MCF 10A (cell line): Measurements from ENCODE around the gene FASTK. TPM values are rescaled to one million over a fixed set of nuclear protein-coding genes. Genes with fewer than 3 reads are reported as not detected.
A peak's percentile ranks its signal among the peaks of the same experiment; 100 is the strongest.

Experiments used
- BruUV-seq: library from RNA; stranded (reverse); fragments of 400-500 nt; replicated peaks from 2 replicates; lab custom pipeline; 2021; lab: Mats Ljungman, UMichigan
- CTCF ChIA-PET: fragments of 300-600 bp; sonication (Branson Sonifier 250); formaldehyde crosslinking; extraction: SDS; loops from one replicate; lab custom pipeline; 2021; ENCODE audit warnings: antibody characterized with exemption, inconsistent platforms; lab: Yijun Ruan, JAX
- POLR2A ChIA-PET: fragments of 300-600, 350-650 bp; sonication (Branson Sonifier 250); formaldehyde crosslinking; extraction: SDS; loops from one replicate; lab custom pipeline; 2020; ENCODE audit warnings: antibody characterized with exemption, inconsistent platforms; lab: Yijun Ruan, JAX
- DNase-seq: peaks from one replicate; pipeline ENCODE4 v3.0.0-alpha.2; 2018; ENCODE audit not compliant: unreplicated experiment
- H3K27ac Mint-ChIP-seq: one replicate; pipeline ENCODE4 v1.8.0; 2022; ENCODE audit warnings: mild to moderate bottlenecking, low read depth, mixed read lengths; ENCODE audit not compliant: unreplicated experiment
- H3K27me3 Mint-ChIP-seq: one replicate; pipeline ENCODE4 v1.8.0; 2022; ENCODE audit warnings: mixed read lengths; ENCODE audit not compliant: insufficient read depth, unreplicated experiment
- H3K36me3 Mint-ChIP-seq: one replicate; pipeline ENCODE4 v1.8.0; 2022; ENCODE audit warnings: mild to moderate bottlenecking, moderate library complexity, mixed read lengths; ENCODE audit not compliant: insufficient read depth, unreplicated experiment
- H3K4me1 Mint-ChIP-seq: one replicate; pipeline ENCODE4 v1.8.0; 2022; ENCODE audit warnings: mixed read lengths; ENCODE audit not compliant: insufficient read depth, unreplicated experiment
- H3K4me3 Mint-ChIP-seq: one replicate; pipeline ENCODE4 v1.8.0; 2022; ENCODE audit warnings: mild to moderate bottlenecking, moderate library complexity, mixed read lengths; ENCODE audit not compliant: unreplicated experiment
- H3K9me3 Mint-ChIP-seq: one replicate; pipeline ENCODE4 v1.8.0; 2022; ENCODE audit warnings: mixed read lengths; ENCODE audit not compliant: unreplicated experiment
- CTCF ChIP-seq: fragments of 200-600 bp; IDR thresholded peaks from one replicate; pipeline ENCODE4 v1.8.0; 2022; ENCODE audit warnings: antibody characterized with exemption, mild to moderate bottlenecking; ENCODE audit not compliant: unreplicated experiment
- intact Hi-C: fragments of 100-400 bp; cut with micrococcal nuclease; formaldehyde crosslinking; loops from 2 replicates; pipeline ENCODE4 v1.14.1; 2022
- total RNA-seq: library from RNA; stranded (reverse); gene quantifications from 2 replicates; pipeline ENCODE4 v1.2.3, GENCODE V29; 2022

The FASTK gene
- total RNA-seq, 1 experiment from 2014 or later = 79.3 TPM

DNA sequence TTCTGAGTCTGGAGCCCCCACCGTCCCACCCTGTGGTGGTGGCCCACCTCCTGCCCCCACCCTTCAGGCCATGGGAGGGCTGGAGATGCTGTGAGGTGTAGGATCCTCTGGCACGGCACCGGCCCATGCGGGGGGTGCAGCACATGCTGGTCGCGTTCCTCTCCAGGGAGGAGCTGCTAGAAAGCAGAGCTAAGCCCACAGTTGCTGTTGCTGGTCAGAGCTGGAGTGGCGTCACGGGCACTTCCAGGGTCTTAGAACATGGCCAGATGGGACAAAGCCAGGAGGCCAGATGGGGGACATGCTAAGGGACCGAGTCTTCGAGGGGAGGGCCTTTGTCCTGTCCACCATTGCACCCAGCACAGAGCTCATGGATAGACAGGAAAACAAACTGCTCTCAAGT, 27.3 kb upstream of the FASTK start:
- Mint-ChIP-seq H3K27me3 (no peaks in the 10 kb centered on the region), H3K36me3 (peaks cover 13% of the 10 kb centered on the region), H3K27ac (no peak overlapping the region), H3K4me3 (no peak overlapping the region), H3K4me1 (peaks cover 19% of the 10 kb centered on the region), H3K9me3 (no peaks in the 10 kb centered on the region)
- POLR2A ChIA-PET = interaction anchor here (0.7 to 1.7 kb wide), 2 partner anchors 8 to 106 kb away, joined by 3 to 6 read pairs; no protein-coding TSS in a partner anchor
- no TSS peak for BruUV-seq
- CTCF ChIA-PET = interaction anchor here (0.6 to 15.6 kb wide), 8 partner anchors 8 to 1835 kb away, joined by 3 to 315 read pairs (median 4); partner anchors contain the start of genes AGAP3 and TMUB1
- no peak for DNase-seq
- intact Hi-C loops = no loop called here
- TF ChIP-seq CTCF = no peak

- no peaks in the 10 kb centered on the region for H3K9me3 Mint-ChIP-seq
- BruUV-seq = no TSS peak
- intact Hi-C loops = no loop called here
- TF ChIP-seq CTCF = no peak
- ChIA-PET CTCF (interaction anchor here (1.0 to 15.6 kb wide), 3 partner anchors 7 to 67 kb away, joined by 3 to 315 read pairs (median 45); partner anchors contain the start of genes AGAP3 and TMUB1), POLR2A (interaction anchor here (1.3 kb wide), 2 partner anchors 9 to 13 kb away, joined by 3 to 5 read pairs; no protein-coding TSS in a partner anchor)
- DNase-seq = no peak
- no peak overlapping the region for H3K4me3 Mint-ChIP-seq
- H3K4me1 Mint-ChIP-seq = peaks cover 10% of the 10 kb centered on the region
- H3K36me3 Mint-ChIP-seq = peaks cover 11% of the 10 kb centered on the region
- H3K27ac Mint-ChIP-seq = peak overlapping the region; percentile 18
- H3K27me3 Mint-ChIP-seq = no peaks in the 10 kb centered on the region
These were observed 24.0 kb upstream of the FASTK start for GRCh38 chr7:151104411-151105235.

GRCh38 chr7:151103973-151104372, 23.4 kb upstream of the FASTK start:
- DNase-seq = no peak
- intact Hi-C loops = no loop called here
- ChIA-PET CTCF (interaction anchor here (0.8 to 15.6 kb wide), 4 partner anchors 8 to 206 kb away, joined by 3 to 315 read pairs (median 24); partner anchors contain the start of genes AGAP3 and TMUB1), POLR2A (interaction anchor here (1.3 kb wide), 2 partner anchors 10 to 13 kb away, joined by 3 to 5 read pairs; no protein-coding TSS in a partner anchor)
- TF ChIP-seq CTCF = no peak
- Mint-ChIP-seq H3K36me3 (peaks cover 9% of the 10 kb centered on the region), H3K27me3 (no peaks in the 10 kb centered on the region), H3K9me3 (no peaks in the 10 kb centered on the region), H3K4me3 (no peak overlapping the region), H3K4me1 (peaks cover 5% of the 10 kb centered on the region), H3K27ac (peak overlapping the region; percentile 18)
- BruUV-seq = no TSS peak

DNA sequence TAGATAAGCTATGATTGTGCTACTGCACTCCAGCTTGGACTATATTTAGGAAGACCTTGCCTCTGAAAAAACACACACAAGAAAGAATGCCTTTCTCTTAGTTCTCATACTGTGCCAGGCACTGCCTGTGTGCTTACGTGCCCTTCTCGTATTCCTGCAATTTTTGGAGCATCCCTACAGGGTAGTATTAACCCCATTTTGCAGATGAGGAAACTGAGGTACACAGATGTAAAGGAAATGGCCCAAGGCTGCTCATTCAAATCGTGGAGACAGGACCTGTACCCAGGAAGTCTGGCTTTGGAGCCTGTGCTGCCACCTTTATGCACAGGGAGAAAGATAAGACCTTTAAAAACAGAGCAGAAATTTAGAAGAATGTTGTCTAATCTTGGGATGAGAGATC, 22.4 kb upstream of the FASTK start:
- H3K27ac Mint-ChIP-seq = no peak overlapping the region
- no TSS peak for BruUV-seq
- no peak for TF ChIP-seq CTCF
- H3K4me3 Mint-ChIP-seq = no peak overlapping the region
- intact Hi-C loops = no loop called here
- peaks cover 9% of the 10 kb centered on the region for H3K36me3 Mint-ChIP-seq
- no peaks in the 10 kb centered on the region for H3K27me3 Mint-ChIP-seq
- no peak for DNase-seq
- H3K9me3 Mint-ChIP-seq = no peaks in the 10 kb centered on the region
- ChIA-PET CTCF (interaction anchor here (0.6 to 15.6 kb wide), 6 partner anchors 9 to 1021 kb away, joined by 3 to 315 read pairs (median 4); partner anchors contain the start of genes AGAP3 and TMUB1), POLR2A (interaction anchor here (1.3 kb wide), 1 partner anchor 12 kb away, joined by 3 read pairs; no protein-coding TSS in a partner anchor)
- H3K4me1 Mint-ChIP-seq = peaks cover 5% of the 10 kb centered on the region
